ENCODE measurements around the gene FAM13C.

Gene FAM13C

DNA sequence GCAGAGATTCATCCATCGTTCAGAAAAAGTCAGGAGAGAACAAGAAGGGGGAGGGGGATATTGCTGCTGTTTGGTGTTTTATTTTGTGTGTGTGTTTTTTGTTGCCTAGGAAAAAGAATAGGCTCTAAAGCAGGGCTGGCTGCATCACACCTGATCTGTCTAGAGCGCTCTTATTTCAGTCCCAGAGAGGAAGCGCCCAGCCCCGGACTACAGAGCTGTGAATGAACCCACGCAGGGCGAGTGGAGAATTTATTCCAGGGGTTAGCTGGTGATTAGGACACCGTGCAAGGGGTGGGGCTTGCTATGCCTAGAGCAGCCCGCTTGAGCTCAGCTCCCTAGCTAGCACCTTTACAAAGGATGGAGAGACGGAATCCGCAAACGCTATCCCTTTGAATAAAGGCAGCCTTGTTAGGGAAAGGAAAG lies 621 bp upstream of the FAM13C start:
- peak overlapping the region; percentile 86 for H3K27ac ChIP-seq

DNA sequence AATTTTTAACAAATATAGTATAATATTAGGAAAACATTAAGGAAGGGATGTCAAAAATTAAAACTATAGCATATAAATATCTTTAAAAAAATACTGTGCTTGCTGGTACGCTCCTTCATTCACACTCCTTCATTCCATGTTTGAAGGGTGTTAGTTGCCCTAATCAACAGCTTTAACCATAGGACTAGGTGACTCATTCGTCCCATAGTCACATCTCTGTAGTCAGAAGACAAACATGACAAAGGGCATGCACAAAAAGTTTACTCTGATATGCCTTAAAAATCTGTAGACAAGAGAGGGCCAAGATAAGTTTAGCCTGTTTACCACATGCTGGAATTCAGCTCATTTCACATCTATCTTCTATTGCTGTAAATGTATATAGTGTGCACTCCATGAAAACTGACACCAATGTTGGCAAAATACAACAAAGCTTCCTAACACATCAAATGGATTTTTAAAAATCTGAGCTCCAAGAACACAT lies 646 bp downstream of the FAM13C start:
- H3K27ac ChIP-seq: peak overlapping the region; percentile 86
- TF ChIP-seq, protein P1, sequence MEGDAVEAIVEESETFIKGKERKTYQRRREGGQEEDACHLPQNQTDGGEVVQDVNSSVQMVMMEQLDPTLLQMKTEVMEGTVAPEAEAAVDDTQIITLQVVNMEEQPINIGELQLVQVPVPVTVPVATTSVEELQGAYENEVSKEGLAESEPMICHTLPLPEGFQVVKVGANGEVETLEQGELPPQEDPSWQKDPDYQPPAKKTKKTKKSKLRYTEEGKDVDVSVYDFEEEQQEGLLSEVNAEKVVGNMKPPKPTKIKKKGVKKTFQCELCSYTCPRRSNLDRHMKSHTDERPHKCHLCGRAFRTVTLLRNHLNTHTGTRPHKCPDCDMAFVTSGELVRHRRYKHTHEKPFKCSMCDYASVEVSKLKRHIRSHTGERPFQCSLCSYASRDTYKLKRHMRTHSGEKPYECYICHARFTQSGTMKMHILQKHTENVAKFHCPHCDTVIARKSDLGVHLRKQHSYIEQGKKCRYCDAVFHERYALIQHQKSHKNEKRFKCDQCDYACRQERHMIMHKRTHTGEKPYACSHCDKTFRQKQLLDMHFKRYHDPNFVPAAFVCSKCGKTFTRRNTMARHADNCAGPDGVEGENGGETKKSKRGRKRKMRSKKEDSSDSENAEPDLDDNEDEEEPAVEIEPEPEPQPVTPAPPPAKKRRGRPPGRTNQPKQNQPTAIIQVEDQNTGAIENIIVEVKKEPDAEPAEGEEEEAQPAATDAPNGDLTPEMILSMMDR (conservative IDR thresholded peaks at IDR 0.05): no peak

More for the DNA sequence above, 621 bp upstream of the FAM13C start:
- TF ChIP-seq, protein P1 (conservative IDR thresholded peaks at IDR 0.05): no peak

DNA sequence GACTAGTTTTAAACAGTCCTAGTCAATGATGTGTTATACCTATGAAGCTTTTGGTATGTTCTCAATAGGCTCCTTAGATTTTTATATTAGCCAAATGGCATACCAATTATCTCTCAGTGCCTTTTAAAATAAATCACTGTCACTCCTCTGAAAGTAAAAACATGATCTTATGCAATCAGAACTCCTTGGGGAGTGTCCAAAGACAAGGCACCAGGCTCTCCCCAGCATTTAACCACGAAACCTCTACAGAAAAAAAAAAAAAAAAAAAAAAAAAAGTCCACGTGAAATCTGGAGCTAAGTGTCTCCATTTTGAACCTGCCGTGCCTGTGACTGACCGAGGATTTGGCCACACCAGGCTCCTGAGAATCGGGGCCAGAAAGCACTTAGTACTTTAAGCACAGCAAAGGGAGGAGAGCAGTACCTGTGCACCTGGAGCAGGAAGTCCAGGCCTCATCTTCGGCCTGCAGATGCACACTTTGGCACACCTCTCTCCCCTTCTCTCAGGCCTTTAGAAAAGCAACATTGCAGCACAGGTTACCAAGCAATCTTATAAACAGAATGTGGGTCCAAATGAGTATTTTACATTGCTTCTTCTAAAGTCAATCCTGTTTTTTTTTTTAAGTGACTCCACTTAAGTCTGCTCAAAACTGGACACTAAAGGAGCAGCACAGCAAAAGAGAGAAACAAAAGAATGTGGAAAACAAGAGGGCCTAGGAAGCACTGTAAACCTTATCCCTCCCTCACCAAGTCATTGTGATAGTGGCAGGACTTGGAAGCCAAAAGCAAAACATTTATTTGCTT lies 1.5 kb downstream of the FAM13C start:
- peak overlapping the region; percentile 86 for H3K27ac ChIP-seq
- TF ChIP-seq, protein P1 (conservative IDR thresholded peaks at IDR 0.05): no peak

DNA sequence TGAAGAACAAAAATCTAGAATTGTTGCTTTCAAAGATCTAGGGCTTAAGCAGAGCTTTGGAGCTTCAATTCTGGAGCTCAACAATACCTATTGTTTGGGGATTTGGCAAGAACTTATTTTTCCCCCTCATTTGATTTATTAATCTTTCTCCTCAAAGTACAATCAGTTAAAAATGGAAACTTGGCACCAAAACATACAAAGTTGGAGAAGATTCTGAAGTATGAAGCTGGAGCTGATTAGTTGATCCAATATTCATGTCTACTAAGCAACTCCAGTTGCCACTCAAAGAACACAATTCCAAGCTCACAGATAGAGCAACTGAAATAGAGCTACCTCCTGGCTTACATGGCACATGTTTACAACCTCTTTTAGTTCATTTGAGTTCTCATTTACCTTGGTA lies 3.8 kb downstream of the FAM13C start:
- TF ChIP-seq, protein P1 (conservative IDR thresholded peaks at IDR 0.05): no peak
- H3K27ac ChIP-seq: no peak overlapping the region

DNA sequence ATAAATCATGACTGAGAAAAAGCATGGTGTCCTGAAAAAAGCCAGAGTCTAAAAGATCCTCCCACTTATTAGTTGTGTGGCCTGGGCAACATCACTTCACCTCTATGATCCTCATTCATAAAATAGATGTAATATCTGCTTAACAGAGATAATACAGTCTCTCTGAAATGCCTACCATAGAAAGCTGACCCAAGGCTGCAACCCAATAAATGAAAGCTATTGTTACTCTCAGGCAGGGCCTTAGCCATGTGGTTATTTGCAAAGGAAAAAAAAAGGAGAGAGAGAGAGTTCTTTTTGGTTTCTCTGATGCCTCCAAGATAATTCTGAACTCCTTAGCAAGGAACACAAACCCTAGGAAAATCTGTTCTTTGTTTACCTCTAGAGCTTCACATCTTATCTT lies 7.9 kb downstream of the FAM13C start:
- H3K27ac ChIP-seq: no peak overlapping the region
- TF ChIP-seq, protein P1 (conservative IDR thresholded peaks at IDR 0.05): no peak

DNA sequence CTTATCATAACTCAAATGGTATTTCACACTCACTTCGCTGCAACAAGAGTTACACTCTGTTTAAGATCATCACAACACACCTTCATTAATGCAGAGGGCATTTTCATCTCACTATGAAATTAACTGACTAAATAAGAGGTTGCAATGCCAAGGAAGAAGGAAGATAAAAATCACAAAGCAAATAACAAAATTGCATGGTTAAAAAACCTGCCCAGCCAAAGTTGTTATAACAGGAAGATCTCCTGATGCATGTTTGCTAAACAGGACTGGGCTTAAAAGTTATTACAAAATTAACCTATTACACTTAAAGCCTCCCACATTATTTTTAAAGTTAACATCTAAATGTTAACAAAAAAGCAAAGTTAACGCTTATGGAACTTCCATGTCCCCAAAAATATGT lies 11.8 kb downstream of the FAM13C start:
- TF ChIP-seq, protein P1 (conservative IDR thresholded peaks at IDR 0.05): no peak
- peak overlapping the region; percentile 85 for H3K27ac ChIP-seq

DNA sequence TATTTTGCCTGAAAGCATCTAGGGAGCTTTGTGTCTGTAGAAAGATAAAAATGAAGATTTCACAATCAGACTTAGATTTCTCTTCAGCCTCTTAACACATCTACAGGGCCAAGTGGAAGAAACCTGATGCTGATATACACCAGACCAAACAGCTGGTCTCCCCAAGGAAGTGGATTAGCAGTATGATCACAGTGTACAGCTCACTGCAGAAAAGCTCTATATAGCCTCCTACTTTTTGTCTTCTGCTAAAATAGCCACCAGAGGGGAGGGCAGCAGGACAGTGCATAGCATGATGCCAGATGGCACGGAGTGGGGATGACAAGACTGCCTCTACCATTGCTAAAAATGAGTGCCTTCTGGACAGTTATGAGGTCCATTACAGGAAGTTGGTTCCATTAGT lies 16.0 kb downstream of the FAM13C start:
- H3K27ac ChIP-seq: peak overlapping the region; percentile 35
- TF ChIP-seq, protein P1 (conservative IDR thresholded peaks at IDR 0.05): no peak

Data from VCaP (cell line).